Heart left ventricle (tissue), 13 donors: Measurements from ENCODE around the gene PPP1R14C.

Experiments
- POLR2A ChIP-seq, 2 donors: fragments of 450-650 bp; IDR thresholded peaks; one replicate each; pipeline ENCODE4 v1.6.1; 2017; ENCODE audit warnings: antibody characterized with exemption in 2 of 2, mild to moderate bottlenecking in 2 of 2, moderate library complexity in 2 of 2
- TF ChIP-seq, protein P1 (sequence below), 12 donors: fragments of 200-600 bp; sonication (generic) in 4 of 12; IDR thresholded peaks; one replicate each; pipeline versions ENCODE4 v1.5.0 to v1.8.0; 2018 to 2022; ENCODE audit warnings: antibody characterized with exemption in 12 of 12, mild to moderate bottlenecking in 5 of 12
- donor health status: ischemic (EF 13 %, LVEDD 7.1; RV severe dilation, severe dysfunction).
- donor health status: DM: no; HTN: yes; CAD: no.
- donor health status: DM: no; HTN: no; CAD: no.
- donor health status: ischemic (EF 25% LVEDD 6.9; RV normal size, moderate dysfunction).
- donor health status: ischemic (EF 25% LVEDD 5.7; RV mildly dilated, moderate dysfunction).
- donor health status: ischemic (EF 35%, LVEDD 5.7; RV mildly dilated, moderate dysfunction).
- donor health status: nonischemic (EF 11% LVEDD 7.7; RV severe dilation, severe dysfunction).
- donor health status: DM: yes; HTN: yes; CAD: no.
- donor health status: PGD.
- donor health status: ischemic (EF 29% LVEDD 5.4; RV normal size, mild dysfunction).
- donor health status: nonischemic (EF 23%, LVEDD 6.1; RV moderate dilation, normal function).

DNA sequence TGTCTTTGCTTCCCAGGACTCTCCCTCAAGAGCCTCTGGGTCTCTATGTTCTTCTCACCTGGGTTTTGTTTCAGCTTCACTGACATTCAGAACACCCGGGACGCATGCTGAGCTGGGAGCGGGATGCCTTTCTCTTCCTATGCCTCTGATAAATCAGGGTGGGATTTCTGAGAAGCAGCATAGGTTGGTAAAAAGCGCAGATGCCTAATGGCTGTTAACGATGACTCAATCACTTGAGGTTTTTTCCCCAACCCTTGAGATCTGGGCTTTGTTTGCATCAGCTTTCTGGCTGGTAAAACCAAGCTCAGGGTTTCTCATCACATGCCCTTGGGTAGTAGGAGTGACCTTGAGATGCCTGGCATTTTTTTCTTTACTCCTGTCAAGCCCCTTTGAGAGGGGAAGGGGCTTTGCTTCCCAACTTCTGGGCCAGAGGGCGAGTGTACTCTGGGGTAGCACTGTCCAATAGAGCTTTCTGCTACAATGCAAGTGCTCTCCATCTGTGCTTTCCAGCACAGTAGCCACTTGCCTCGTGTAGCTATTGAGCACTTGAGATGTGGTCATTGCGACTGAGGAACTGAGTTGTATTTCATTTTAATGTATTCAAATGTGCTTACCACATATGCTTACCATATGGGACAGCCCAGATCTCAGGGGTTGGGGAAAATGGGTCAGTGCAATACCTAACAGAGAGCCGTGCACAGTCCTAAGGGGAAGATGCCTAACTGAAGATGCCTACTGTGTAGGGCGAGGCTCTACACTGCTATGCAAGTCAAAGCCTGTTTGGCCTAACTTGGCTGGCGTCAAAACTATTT is 69.1 kb downstream of the PPP1R14C start:
- TF ChIP-seq, protein P1, sequence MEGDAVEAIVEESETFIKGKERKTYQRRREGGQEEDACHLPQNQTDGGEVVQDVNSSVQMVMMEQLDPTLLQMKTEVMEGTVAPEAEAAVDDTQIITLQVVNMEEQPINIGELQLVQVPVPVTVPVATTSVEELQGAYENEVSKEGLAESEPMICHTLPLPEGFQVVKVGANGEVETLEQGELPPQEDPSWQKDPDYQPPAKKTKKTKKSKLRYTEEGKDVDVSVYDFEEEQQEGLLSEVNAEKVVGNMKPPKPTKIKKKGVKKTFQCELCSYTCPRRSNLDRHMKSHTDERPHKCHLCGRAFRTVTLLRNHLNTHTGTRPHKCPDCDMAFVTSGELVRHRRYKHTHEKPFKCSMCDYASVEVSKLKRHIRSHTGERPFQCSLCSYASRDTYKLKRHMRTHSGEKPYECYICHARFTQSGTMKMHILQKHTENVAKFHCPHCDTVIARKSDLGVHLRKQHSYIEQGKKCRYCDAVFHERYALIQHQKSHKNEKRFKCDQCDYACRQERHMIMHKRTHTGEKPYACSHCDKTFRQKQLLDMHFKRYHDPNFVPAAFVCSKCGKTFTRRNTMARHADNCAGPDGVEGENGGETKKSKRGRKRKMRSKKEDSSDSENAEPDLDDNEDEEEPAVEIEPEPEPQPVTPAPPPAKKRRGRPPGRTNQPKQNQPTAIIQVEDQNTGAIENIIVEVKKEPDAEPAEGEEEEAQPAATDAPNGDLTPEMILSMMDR (IDR thresholded peaks at IDR 0.05): no peak
- no peak for TF ChIP-seq POLR2A (IDR thresholded peaks at IDR 0.05)
